Activated T-cell treated with anti-CD3 and anti-CD28 coated beads, Interleukin-2, amount 50 U/mL, for 1 hour (primary cell): ENCODE data around the gene PRR5L.

Experiments used
- DNase-seq: peaks from one replicate; pipeline ENCODE4 v3.0.0-alpha.2; 2020

The PRR5L gene

GRCh38 chr11:36447514-36447913 lies 151.4 kb downstream of the PRR5L start:
- no peak for DNase-seq

GRCh38 chr11:36447947-36448346 lies 151.9 kb downstream of the PRR5L start:
- no peak for DNase-seq

- no peak for DNase-seq
These were observed 153.5 kb downstream of the PRR5L start for GRCh38 chr11:36449561-36450096.

- DNase-seq = no peak
These were observed 154.1 kb downstream of the PRR5L start for GRCh38 chr11:36450110-36450572.

GRCh38 chr11:36451045-36451444 lies 155.0 kb downstream of the PRR5L start:
- DNase-seq = no peak

GRCh38 chr11:36451681-36452080 lies 155.6 kb downstream of the PRR5L start:
- DNase-seq = no peak

GRCh38 chr11:36452236-36452940 lies 156.3 kb downstream of the PRR5L start:
- no peak for DNase-seq

- DNase-seq = no peak
These were observed 156.9 kb downstream of the PRR5L start for GRCh38 chr11:36452961-36453360.

GRCh38 chr11:36453678-36454077 lies 157.6 kb downstream of the PRR5L start:
- DNase-seq = no peak

- DNase-seq = no peak
These were observed 158.5 kb downstream of the PRR5L start for GRCh38 chr11:36454551-36454940.

- DNase-seq = no peak
These were observed 159.0 kb downstream of the PRR5L start for GRCh38 chr11:36454941-36455631.

- DNase-seq = no peak
These were observed 159.6 kb downstream of the PRR5L start for GRCh38 chr11:36455658-36456111.

- no peak for DNase-seq
These were observed 160.1 kb downstream of the PRR5L start for GRCh38 chr11:36456156-36456555.

- no peak for DNase-seq
These were observed 162.2 kb downstream of the PRR5L start for GRCh38 chr11:36458129-36458915.

- DNase-seq = no peak
These were observed 163.0 kb downstream of the PRR5L start for GRCh38 chr11:36459046-36459445.

GRCh38 chr11:36460220-36460619 lies 164.1 kb downstream of the PRR5L start:
- no peak for DNase-seq

- DNase-seq = no peak
These were observed 166.2 kb downstream of the PRR5L start for GRCh38 chr11:36462321-36462720.

GRCh38 chr11:36463781-36464180 lies 167.7 kb downstream of the PRR5L start:
- DNase-seq = no peak

- no peak for DNase-seq
These were observed 168.6 kb downstream of the PRR5L start for GRCh38 chr11:36464720-36465119.

GRCh38 chr11:36465449-36466163 lies 169.5 kb downstream of the PRR5L start:
- DNase-seq = no peak

- DNase-seq = no peak
These were observed 170.9 kb downstream of the PRR5L start for GRCh38 chr11:36467012-36467411.

- DNase-seq = no peak
These were observed 171.8 kb downstream of the PRR5L start for GRCh38 chr11:36467916-36468315.

- DNase-seq = no peak
These were observed 173.0 kb downstream of the PRR5L start for GRCh38 chr11:36469063-36469462.
